ENCODE data around the gene PAAF1. TPM values are rescaled to one million over a fixed set of nuclear protein-coding genes. Genes with fewer than 3 reads are reported as not detected.

Gene PAAF1
- total RNA-seq, 2 donors from 2014 or later, result 41.3 to 45.1 TPM

DNA sequence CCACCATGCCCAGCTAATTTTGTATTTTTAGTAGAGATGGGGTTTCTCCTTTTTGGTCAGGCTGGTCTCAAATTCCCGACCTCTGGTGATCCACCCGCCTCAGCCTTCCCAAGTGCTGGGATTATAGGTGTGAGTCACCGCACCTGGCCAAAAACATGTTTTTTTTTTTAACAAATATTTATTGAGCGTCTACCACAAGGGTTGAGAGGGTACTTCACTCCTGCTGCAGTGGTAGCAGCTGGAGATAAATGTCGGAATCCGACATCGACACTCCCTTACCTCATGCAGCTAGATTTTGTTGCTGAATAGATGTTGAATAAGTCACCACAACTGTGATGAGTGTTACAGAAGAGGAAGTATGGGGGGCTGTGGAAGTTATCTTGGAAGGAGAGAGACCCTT, 75.0 kb downstream of the PAAF1 start:
- no peaks in the 10 kb centered on the region for H3K36me3 Mint-ChIP-seq

GRCh38 chr11:73956876-73957653, 80.3 kb downstream of the PAAF1 start:
- DNase-seq (ENCODE audit: low spot score in 2 of 2), result peak in 1 of 2 donors; percentile 46
- Mint-ChIP-seq H3K36me3 (no peaks in the 10 kb centered on the region), H3K9me3 (no peaks in the 10 kb centered on the region), H3K27ac (no peak overlapping the region)
- ATAC-seq, result no peak

More for the DNA sequence above, 75.0 kb downstream of the PAAF1 start:
- no peak for DNase-seq (ENCODE audit: low spot score in 2 of 2)
- no peak for ATAC-seq
- Mint-ChIP-seq H3K9me3 (no peaks in the 10 kb centered on the region), H3K27ac (no peak overlapping the region)

- ATAC-seq, result peak in 1 of 2 donors; percentile 46
- H3K36me3 Mint-ChIP-seq, result no peaks in the 10 kb centered on the region
- DNase-seq (ENCODE audit: low spot score in 2 of 2), result peak in 1 of 2 donors; percentile 43
- no peak overlapping the region for H3K27ac Mint-ChIP-seq
- H3K9me3 Mint-ChIP-seq, result no peaks in the 10 kb centered on the region
Observed at GRCh38 chr11:73957654-73958361, 81.0 kb downstream of the PAAF1 start.

GRCh38 chr11:73958521-73959141, 81.8 kb downstream of the PAAF1 start:
- Mint-ChIP-seq H3K27ac (no peak overlapping the region), H3K36me3 (no peaks in the 10 kb centered on the region), H3K9me3 (no peaks in the 10 kb centered on the region)
- ATAC-seq, result no peak
- no peak for DNase-seq (ENCODE audit: low spot score in 2 of 2)

DNA sequence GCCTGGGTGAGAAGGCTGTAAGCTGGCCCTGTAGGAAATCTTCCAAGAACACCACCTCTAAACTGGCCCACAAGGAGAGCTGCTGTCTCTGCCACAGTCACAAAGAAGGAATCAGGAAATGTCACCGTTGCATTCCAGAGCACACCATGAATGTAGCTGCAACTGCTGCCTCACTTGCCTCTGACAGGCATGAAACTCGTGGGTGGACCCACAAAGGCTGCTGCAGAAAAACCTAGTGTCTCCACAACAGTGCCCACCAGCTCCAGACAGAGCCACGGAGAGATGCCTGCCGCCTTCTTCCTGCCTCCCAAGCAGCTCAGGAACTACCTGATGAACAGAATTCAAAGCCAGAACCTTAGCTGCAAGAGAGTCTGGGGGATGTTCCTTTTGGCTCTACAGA, 84.5 kb downstream of the PAAF1 start:
- H3K36me3 Mint-ChIP-seq, result no peaks in the 10 kb centered on the region
- H3K9me3 Mint-ChIP-seq, result no peaks in the 10 kb centered on the region
- no peak for ATAC-seq
- no peak overlapping the region for H3K27ac Mint-ChIP-seq
- no peak for DNase-seq (ENCODE audit: low spot score in 2 of 2)

- Mint-ChIP-seq H3K9me3 (no peaks in the 10 kb centered on the region), H3K36me3 (no peaks in the 10 kb centered on the region), H3K27ac (no peak overlapping the region)
- no peak for DNase-seq (ENCODE audit: low spot score in 2 of 2)
- ATAC-seq, result no peak
Observed at GRCh38 chr11:73962101-73962705, 85.4 kb downstream of the PAAF1 start.

- Mint-ChIP-seq H3K9me3 (no peaks in the 10 kb centered on the region), H3K27ac (peak overlapping the region; percentile 61 to 83), H3K36me3 (no peaks in the 10 kb centered on the region)
- ATAC-seq (peak in 1 of 2 donors; percentile 3), DNase-seq (ENCODE audit: low spot score in 2 of 2) (no peak)
Observed at GRCh38 chr11:73963861-73964260, 87.1 kb downstream of the PAAF1 start.

- H3K9me3 Mint-ChIP-seq, result no peaks in the 10 kb centered on the region
- H3K36me3 Mint-ChIP-seq, result no peaks in the 10 kb centered on the region
- ATAC-seq, result no peak
- DNase-seq (ENCODE audit: low spot score in 2 of 2), result no peak
- H3K27ac Mint-ChIP-seq, result peak overlapping the region in 1 of 2 donors; percentile 55
Observed at GRCh38 chr11:73965076-73965763, 88.4 kb downstream of the PAAF1 start.

GRCh38 chr11:73965764-73966121, 88.9 kb downstream of the PAAF1 start:
- Mint-ChIP-seq H3K9me3 (no peaks in the 10 kb centered on the region), H3K36me3 (no peaks in the 10 kb centered on the region), H3K27ac (no peak overlapping the region)
- ATAC-seq (no peak), DNase-seq (ENCODE audit: low spot score in 2 of 2) (peak in 1 of 2 donors; percentile 28)

DNA sequence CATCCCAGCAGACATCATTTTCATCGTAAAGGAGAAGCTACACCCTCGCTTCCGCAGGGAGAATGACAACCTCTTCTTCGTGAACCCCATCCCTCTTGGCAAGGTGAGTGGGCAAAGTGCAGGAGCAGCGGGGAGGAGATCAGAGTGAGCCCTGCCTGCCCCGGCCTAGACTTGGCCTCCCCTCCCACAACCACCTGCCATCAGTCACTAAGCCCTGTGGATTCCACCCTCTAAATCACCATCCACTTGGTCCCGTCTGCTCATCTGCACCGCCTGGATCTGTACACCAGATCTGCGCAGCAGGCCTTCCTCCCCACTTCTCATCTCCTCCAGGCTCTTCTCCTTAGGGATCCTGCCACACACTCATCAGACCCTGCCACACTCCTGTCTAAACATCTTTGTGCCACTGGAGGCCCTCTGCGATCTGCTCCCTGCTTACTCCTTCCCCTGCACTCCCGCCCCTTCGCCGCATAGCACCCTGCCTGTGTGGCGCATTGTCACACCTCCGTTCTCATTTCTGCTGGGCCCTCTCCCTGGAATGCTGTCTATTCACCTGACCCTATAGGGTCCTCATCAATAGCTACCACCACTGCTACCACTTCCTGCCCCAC, 91.7 kb downstream of the PAAF1 start:
- DNase-seq (ENCODE audit: low spot score in 2 of 2), result no peak
- H3K27ac Mint-ChIP-seq, result peak overlapping the region; percentile 5 to 60
- H3K36me3 Mint-ChIP-seq, result no peaks in the 10 kb centered on the region
- H3K9me3 Mint-ChIP-seq, result no peaks in the 10 kb centered on the region
- ATAC-seq, result peak in 1 of 2 donors; percentile 5

DNA sequence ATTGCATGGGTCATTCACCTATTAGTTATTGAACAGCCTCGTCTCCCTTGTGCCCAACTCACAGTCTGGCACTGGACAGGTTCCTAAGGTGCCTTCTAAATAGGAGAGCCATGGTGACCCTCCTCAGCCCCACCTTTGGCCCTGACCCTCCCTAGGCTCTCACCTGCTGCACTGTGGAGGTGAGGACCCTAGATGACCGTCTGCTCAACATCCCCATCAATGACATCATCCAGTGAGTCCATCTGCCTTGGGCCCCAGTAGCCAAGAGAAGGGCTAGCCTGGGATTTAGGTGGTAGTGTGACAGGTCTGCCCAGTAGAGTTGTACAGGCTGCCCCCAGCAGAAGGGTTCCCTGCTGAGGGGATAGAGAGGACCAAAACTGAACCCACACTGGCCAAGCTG, 92.3 kb downstream of the PAAF1 start:
- H3K27ac Mint-ChIP-seq, result peak overlapping the region; percentile 3 to 60
- ATAC-seq (no peak), DNase-seq (ENCODE audit: low spot score in 2 of 2) (no peak)
- H3K36me3 Mint-ChIP-seq, result peaks cover 0 to 1% of the 10 kb centered on the region in 2 donors
- no peaks in the 10 kb centered on the region for H3K9me3 Mint-ChIP-seq

DNA sequence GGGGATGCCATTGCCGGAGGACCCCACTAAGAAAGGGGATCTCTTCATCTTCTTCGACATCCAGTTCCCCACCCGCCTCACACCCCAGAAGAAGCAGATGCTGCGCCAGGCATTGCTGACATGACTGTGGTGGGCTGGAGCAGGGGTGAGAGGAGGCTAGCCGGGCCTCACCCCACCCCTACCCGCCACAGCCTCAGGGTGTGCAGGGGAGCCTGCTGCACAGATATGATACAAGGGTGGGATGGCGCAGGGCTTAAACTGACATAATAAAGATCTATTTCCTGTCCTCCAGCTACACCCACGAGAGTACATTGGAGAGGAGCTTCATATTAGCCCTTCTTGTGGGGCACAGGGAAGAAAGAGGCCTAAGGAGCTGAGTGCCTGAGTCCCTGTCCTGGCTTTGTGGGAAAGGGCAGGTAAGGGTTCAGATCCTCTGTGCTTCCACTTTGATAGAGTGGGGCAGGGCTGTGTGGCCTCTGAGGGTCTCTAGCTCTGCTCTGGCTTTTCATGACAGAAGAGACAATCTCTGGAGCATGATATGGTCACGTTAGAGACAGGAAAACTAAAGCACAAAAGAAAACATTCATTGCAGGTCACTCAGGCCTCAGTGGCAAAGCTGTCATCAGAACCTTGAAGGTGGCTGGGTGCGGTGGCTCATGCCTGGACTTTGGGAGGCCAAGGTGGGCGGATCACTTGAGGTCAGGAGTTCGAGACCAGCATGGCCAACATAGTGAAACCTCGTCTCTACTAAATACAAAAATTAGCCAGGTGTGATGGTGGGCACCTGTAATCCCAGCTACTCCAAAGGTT, 93.4 kb downstream of the PAAF1 start:
- DNase-seq (ENCODE audit: low spot score in 2 of 2) (no peak), ATAC-seq (peak in 1 of 2 donors; percentile 15)
- Mint-ChIP-seq H3K36me3 (peaks cover 2 to 10% of the 10 kb centered on the region in 2 donors), H3K27ac (peak overlapping the region; percentile 60 to 85), H3K9me3 (no peaks in the 10 kb centered on the region)

DNA sequence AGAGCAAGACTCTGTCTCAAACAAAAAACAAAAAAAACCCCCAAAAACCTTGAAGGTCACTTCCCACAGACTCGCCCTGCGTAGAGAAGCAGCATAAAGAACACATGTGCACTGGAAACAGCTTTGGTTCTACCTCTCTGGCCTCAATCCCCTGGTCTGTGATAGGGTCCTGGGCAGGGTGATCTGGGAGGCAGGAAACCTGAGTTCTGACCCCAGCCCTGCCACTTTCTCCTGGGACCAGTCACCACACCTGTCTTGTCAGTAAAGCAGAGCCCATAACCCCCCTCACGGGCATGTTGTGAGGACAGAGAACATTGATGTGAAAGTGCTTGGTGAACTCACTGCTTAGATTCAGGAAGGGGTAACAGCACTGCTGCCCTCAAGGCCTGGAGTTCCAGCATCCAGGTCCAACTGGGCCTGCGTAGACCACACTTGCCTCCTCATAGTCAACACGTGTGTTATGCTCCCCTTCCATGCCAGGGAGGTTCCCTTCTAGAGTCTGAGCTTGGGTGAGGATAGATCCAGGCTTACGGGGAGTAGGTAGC, 94.4 kb downstream of the PAAF1 start:
- no peak for DNase-seq (ENCODE audit: low spot score in 2 of 2)
- peak overlapping the region in 1 of 2 donors; percentile 85 for H3K27ac Mint-ChIP-seq

GRCh38 chr11:73972187-73972586, 95.4 kb downstream of the PAAF1 start:
- DNase-seq (ENCODE audit: low spot score in 2 of 2) (no peak), ATAC-seq (no peak)
- H3K36me3 Mint-ChIP-seq, result peaks cover 17 to 30% of the 10 kb centered on the region in 2 donors
- H3K9me3 Mint-ChIP-seq, result no peaks in the 10 kb centered on the region
- H3K27ac Mint-ChIP-seq, result peak overlapping the region; percentile 8 to 90

More for the DNA sequence above, 94.4 kb downstream of the PAAF1 start:
- Mint-ChIP-seq H3K9me3 (no peaks in the 10 kb centered on the region), H3K36me3 (peaks cover 8 to 21% of the 10 kb centered on the region in 2 donors)
- no peak for ATAC-seq
